HepG2 (cell line): ENCODE results near the gene CDCA4. TPM values are rescaled to one million over a fixed set of nuclear protein-coding genes. Genes with fewer than 3 reads are reported as not detected.

ENCODE experiments used
- ATAC-seq: fragments of 200-7000 bp; cut with Tn5 transposase; 3 replicates; pipeline ENCODE4 v1.9.1; 2020; ENCODE audit warnings: mild to moderate bottlenecking, moderate library complexity
- BruUV-seq: library from RNA; stranded (reverse); fragments of 400-500 nt; replicated peaks from 2 replicates; lab custom pipeline; 2021; lab: Mats Ljungman, UMichigan
- CTCF ChIA-PET: fragments of 300-600 bp; formaldehyde crosslinking; extraction: SDS; loops from one replicate; lab custom pipeline; 2021; ENCODE audit warnings: low total read pairs, inconsistent platforms, low intra/inter-chr PET ratio; lab: Yijun Ruan, JAX
- POLR2A ChIA-PET: fragments of 350-600 bp; sonication (Branson Sonifier 250); formaldehyde crosslinking; loops from one replicate; lab custom pipeline; 2020; ENCODE audit warnings: antibody characterized with exemption, inconsistent platforms; lab: Yijun Ruan, JAX
- DNase-seq: peaks from one replicate; pipeline ENCODE4 v3.0.0-alpha.2; 2015; ENCODE audit warnings: low spot score
- FAIRE-seq: peaks from 3 replicates; lab custom pipeline; 2011; peaks lifted over from hg19 to GRCh38; lab: Jason Lieb, UNC
- H2AFZ ChIP-seq: one replicate; pipeline ENCODE4 v1.6.1; 2011; ENCODE audit warnings: low read length, inconsistent platforms
- H3K27ac ChIP-seq: fragments of 300-600 bp; 3 replicates; pipeline ENCODE4 v1.8.0; 2011; ENCODE audit warnings: mixed run types, mild to moderate bottlenecking, mixed read lengths, low read length, inconsistent platforms; ENCODE audit not compliant: insufficient read depth; ENCODE audit errors: extremely low read length
- H3K27me3 ChIP-seq, 2 experiments: fragments of 200-600 bp in 1 of 2; 2 replicates in 1 of 2; 3 replicates in 1 of 2; pipeline versions ENCODE4 v1.6.0 to v1.8.0; 2011; ENCODE audit warnings: low read length in 2 of 2, mild to moderate bottlenecking in 2 of 2, moderate library complexity in 2 of 2, inconsistent platforms in 1 of 2; ENCODE audit not compliant: insufficient read depth in 2 of 2, control insufficient read depth in 1 of 2
- H3K36me3 ChIP-seq, 2 experiments: fragments of 200-600 bp in 1 of 2; replicated peaks in 1 of 2; 2 replicates in 1 of 2; 3 replicates in 1 of 2; pipeline versions ENCODE4 v1.5.1 to v1.8.0; 2011; ENCODE audit warnings: low read length in 2 of 2, inconsistent platforms in 1 of 2; ENCODE audit not compliant: insufficient read depth in 2 of 2, control insufficient read depth in 1 of 2
- H3K4me1 ChIP-seq: 2 replicates; pipeline ENCODE4 v1.5.1; 2012; ENCODE audit warnings: low read length, inconsistent platforms; ENCODE audit not compliant: insufficient read depth
- H3K4me2 ChIP-seq: 2 replicates; pipeline ENCODE4 v1.6.0; 2011; ENCODE audit warnings: low read depth, low read length, inconsistent platforms
- H3K4me3 ChIP-seq, 3 experiments: fragments of 200-600 bp in 1 of 3; sonication (generic), shearing (Covaris generic) in 1 of 3; replicated peaks in 1 of 3; 2 replicates each; pipeline ENCODE4 v1.5.1; 2011 to 2016; ENCODE audit warnings: low read length in 3 of 3, inconsistent platforms in 2 of 3, low read depth in 2 of 3, mild to moderate bottlenecking in 2 of 3, control low read depth in 1 of 3, mixed read lengths in 1 of 3; ENCODE audit not compliant: insufficient read depth in 1 of 3
- H3K79me2 ChIP-seq: one replicate; pipeline ENCODE4 v1.6.1; 2011; ENCODE audit warnings: low read length, inconsistent platforms; ENCODE audit not compliant: insufficient read depth
- H3K9ac ChIP-seq: 2 replicates; pipeline ENCODE4 v1.6.0; 2011; ENCODE audit warnings: mild to moderate bottlenecking, low read depth, low read length, inconsistent platforms; ENCODE audit not compliant: insufficient read depth
- H3K9me3 ChIP-seq: 2 replicates; pipeline ENCODE4 v1.5.1; 2012; ENCODE audit warnings: mild to moderate bottlenecking, low read length
- H4K20me1 ChIP-seq: 2 replicates; pipeline ENCODE4 v1.6.0; 2011; ENCODE audit warnings: inconsistent platforms, mild to moderate bottlenecking, low read length, moderate library complexity; ENCODE audit not compliant: insufficient read depth
- ATF6 ChIP-seq: sonication (generic); formaldehyde crosslinking; conservative IDR thresholded peaks from 2 replicates; pipeline ENCODE4 v1.4.0; 2020; ENCODE audit warnings: missing genetic modification reagents
- BHLHE40 ChIP-seq: IDR thresholded peaks from 2 replicates; pipeline ENCODE4 v1.6.1; 2011; ENCODE audit warnings: low read length, improper control_type of control experiment
- DZIP1 ChIP-seq: sonication (generic); formaldehyde crosslinking; IDR thresholded peaks from 2 replicates; pipeline ENCODE4 v1.5.0; 2020; ENCODE audit warnings: mild to moderate bottlenecking, missing genetic modification reagents
- ETV5 ChIP-seq: IDR thresholded peaks from 2 replicates; pipeline ENCODE4 v1.6.1; 2018; ENCODE audit warnings: missing biosample characterization, missing genetic modification reagents, inconsistent platforms, borderline replicate concordance
- FOXO1 ChIP-seq: sonication (generic); formaldehyde crosslinking; IDR thresholded peaks from 2 replicates; pipeline ENCODE4 v1.4.0; 2020; ENCODE audit warnings: missing genetic modification reagents
- ISL2 ChIP-seq: sonication (generic); formaldehyde crosslinking; IDR thresholded peaks from 2 replicates; pipeline ENCODE4 v1.5.0; 2020; ENCODE audit warnings: missing genetic modification reagents
- NCOR1 ChIP-seq: fragments of 200-600 bp; sonication (generic); IDR thresholded peaks from 2 replicates; pipeline ENCODE4 v1.7.0; 2017; ENCODE audit warnings: antibody characterized with exemption, low read length, borderline replicate concordance
- NFKB2 ChIP-seq: sonication (generic); formaldehyde crosslinking; IDR thresholded peaks from 2 replicates; pipeline ENCODE4 v1.4.0; 2020; ENCODE audit warnings: missing genetic modification reagents, borderline replicate concordance
- SALL1 ChIP-seq: sonication (generic); formaldehyde crosslinking; IDR thresholded peaks from 2 replicates; pipeline ENCODE4 v1.8.0; 2022; ENCODE audit warnings: mild to moderate bottlenecking, missing genetic modification reagents
- SIN3B ChIP-seq: fragments of 150-350 bp; IDR thresholded peaks from 2 replicates; pipeline ENCODE4 v1.6.1; 2014; ENCODE audit warnings: low read length
- TEAD2 ChIP-seq: sonication (generic); formaldehyde crosslinking; IDR thresholded peaks from 2 replicates; pipeline ENCODE4 v1.9.0; 2021; ENCODE audit warnings: missing genetic modification reagents
- ZFP82 ChIP-seq: sonication (generic); formaldehyde crosslinking; IDR thresholded peaks from 2 replicates; pipeline ENCODE4 v1.5.1; 2020; ENCODE audit warnings: mild to moderate bottlenecking, missing genetic modification reagents, borderline replicate concordance
- ZNF20 ChIP-seq: sonication (generic); formaldehyde crosslinking; IDR thresholded peaks from 2 replicates; pipeline ENCODE4 v1.4.0; 2020; ENCODE audit warnings: mild to moderate bottlenecking, moderate library complexity, missing genetic modification reagents
- ZNF331 ChIP-seq: sonication (generic); formaldehyde crosslinking; IDR thresholded peaks from 2 replicates; pipeline ENCODE4 v1.4.0; 2020; ENCODE audit warnings: missing genetic modification reagents
- ZNF432 ChIP-seq: sonication (generic); formaldehyde crosslinking; IDR thresholded peaks from 2 replicates; pipeline ENCODE4 v1.5.0; 2020; ENCODE audit warnings: missing genetic modification reagents, mild to moderate bottlenecking, borderline replicate concordance
- ZSCAN21 ChIP-seq: sonication (generic); formaldehyde crosslinking; IDR thresholded peaks from 2 replicates; pipeline ENCODE4 v1.8.0; 2022; ENCODE audit warnings: mild to moderate bottlenecking, missing genetic modification reagents, moderate library complexity, borderline replicate concordance
- ZSCAN25 ChIP-seq: sonication (generic); formaldehyde crosslinking; IDR thresholded peaks from 2 replicates; pipeline ENCODE4 v1.8.0; 2022; ENCODE audit warnings: mild to moderate bottlenecking, missing genetic modification reagents
- whole genome bisulfite sequencing: methylation state at CpG from one replicate; pipeline ENCODE4 v1.1.6; 2017; ENCODE audit warnings: low lambda C conversion rate; 5-methylcytosine and 5-hydroxymethylcytosine counted together
- in situ Hi-C: cut with HindIII; loops from 2 replicates; pipeline ENCODE4 v1.10.0; 2017; ENCODE audit warnings: low pct_unique_long_range_greater_than_20kb; ENCODE audit not compliant: extremely low pct_ligation_motif_present
- intact Hi-C: fragments of 100-400 bp; cut with micrococcal nuclease; formaldehyde crosslinking; loops from one replicate; pipeline ENCODE4 v1.10.0; 2022; ENCODE audit not compliant: unreplicated experiment
- polyA plus RNA-seq, 8 experiments: library from polyadenylated mRNA; depleted of rRNA in 3 of 8; stranded (reverse) in 7 of 8; unstranded in 1 of 8; fragments of >200 nt; fragmentation: Illumina TruSeq in 4 of 8; extraction: Trizol in 4 of 8; gene quantifications; 2 replicates each; pipeline versions ENCODE4 v1.2.1 to v1.2.3, GENCODE V29; 2011 to 2016; ENCODE audit warnings: low read depth in 4 of 8, missing spikeins in 1 of 8, mixed read lengths in 1 of 8; ENCODE audit not compliant: insufficient read depth in 1 of 8
- total RNA-seq, 5 experiments: library from RNA; depleted of rRNA; stranded (reverse); fragments of >200 nt; fragmentation: Illumina TruSeq; extraction: Trizol; gene quantifications; 2 replicates each; pipeline ENCODE4 v1.2.3, GENCODE V29; 2016; ENCODE audit warnings: low read depth in 1 of 5
- TF ChIP-seq, protein P1 (sequence below): IDR thresholded peaks from 2 replicates; pipeline ENCODE4 v1.6.1; 2016; ENCODE audit warnings: control low read depth

The CDCA4 gene
- total and polyA plus RNA-seq, 2 of the 13 experiments (the other 11 are each of a cell fraction or from before 2014, with no cell fraction given): 19.7 to 43.1 TPM

DNA sequence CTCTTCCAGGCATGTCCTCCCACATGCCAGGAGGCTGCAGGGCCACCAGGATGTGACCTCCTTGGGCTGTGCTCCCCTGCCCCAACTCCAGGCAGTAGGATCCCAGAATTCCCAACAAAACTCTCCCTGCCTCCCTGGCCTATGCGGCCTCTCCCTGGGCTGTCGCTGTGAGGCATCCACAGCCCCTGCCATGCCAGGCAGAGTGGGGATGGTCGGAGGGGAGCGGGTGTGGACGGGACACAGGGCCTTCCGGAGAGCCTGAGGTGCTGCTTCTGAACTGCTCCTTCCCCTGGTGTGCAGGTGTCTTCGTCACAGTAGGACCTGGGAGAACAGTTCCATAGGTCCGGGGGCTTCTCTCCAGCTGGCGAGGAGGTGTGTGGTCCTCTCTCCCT lies 26.0 kb upstream of the CDCA4 start (continued):
- TF ChIP-seq DZIP1 (CRISPR knock-in tag) (no peak), ZNF20 (no peak), ZFP82 (CRISPR knock-in tag) (no peak), FOXO1 (CRISPR knock-in tag) (no peak)
- TF ChIP-seq, protein P1, sequence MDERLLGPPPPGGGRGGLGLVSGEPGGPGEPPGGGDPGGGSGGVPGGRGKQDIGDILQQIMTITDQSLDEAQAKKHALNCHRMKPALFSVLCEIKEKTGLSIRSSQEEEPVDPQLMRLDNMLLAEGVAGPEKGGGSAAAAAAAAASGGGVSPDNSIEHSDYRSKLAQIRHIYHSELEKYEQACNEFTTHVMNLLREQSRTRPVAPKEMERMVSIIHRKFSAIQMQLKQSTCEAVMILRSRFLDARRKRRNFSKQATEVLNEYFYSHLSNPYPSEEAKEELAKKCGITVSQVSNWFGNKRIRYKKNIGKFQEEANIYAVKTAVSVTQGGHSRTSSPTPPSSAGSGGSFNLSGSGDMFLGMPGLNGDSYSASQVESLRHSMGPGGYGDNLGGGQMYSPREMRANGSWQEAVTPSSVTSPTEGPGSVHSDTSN: no peak

DNA sequence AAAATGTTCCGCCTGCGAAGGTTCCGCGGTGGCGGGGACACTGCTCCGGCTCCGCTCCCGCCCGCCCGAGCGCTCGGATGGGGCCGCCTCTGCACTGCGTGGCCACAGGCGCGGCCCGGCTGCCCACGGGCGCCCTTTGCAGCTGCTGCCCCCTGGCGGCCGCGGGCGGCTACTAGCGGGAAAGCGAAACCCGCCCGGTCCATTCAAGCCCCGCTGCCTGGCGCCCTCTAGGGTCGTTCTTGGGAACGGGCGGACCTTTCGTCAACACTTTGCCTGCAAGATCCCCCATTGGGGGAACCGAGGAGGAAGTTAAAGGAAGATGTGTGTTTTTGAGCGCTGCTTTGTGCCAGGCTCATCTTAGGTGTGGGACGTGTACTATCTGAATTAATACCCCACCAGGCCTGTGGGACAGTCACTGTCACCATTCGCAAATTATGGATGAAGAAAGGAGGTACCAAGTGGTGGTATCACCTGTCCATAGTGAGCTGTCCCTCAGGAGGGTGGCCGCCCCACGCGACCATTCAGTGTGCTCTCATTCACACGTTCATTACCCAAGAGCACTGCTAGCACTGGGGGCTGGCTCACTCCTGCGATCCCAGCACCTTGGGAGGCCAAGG lies 24.9 kb upstream of the CDCA4 start:
- Histone ChIP-seq H3K27me3 (peaks cover 1 to 38% of the 10 kb centered on the region in 2 experiments; a peak in 4 of 5 replicates), H3K27ac (no peak overlapping the region), H3K36me3 (no peaks in the 10 kb centered on the region), H3K79me2 (no peaks in the 10 kb centered on the region), H3K4me3 (peak overlapping the region in 1 of 3 experiments; percentile 37; a peak in 1 of 6 replicates), H3K4me1 (peaks cover 12% of the 10 kb centered on the region), H2AFZ (no peak overlapping the region), H3K9ac (no peak overlapping the region), H3K4me2 (peak overlapping the region; percentile 44), H4K20me1 (no peaks in the 10 kb centered on the region), H3K9me3 (no peaks in the 10 kb centered on the region)
- ChIA-PET CTCF (interaction anchor here (0.9 to 4.5 kb wide), 11 partner anchors 24 to 151 kb away, joined by 3 to 146 read pairs (median 5); partner anchors contain the start of genes AHNAK2 and CDCA4), POLR2A (interaction anchor here (0.9 to 2.2 kb wide), 2 partner anchors 25 to 73 kb away, joined by 3 to 7 read pairs; partner anchors contain the start of gene CDCA4)
- FAIRE-seq: peak; percentile 56
- in situ Hi-C loops (loop anchor here (5.0 kb wide), 1 partner anchor 74 kb away; no protein-coding TSS in a partner anchor), intact Hi-C loops (loop anchor here (1.0 to 2.0 kb wide), 2 partner anchors 25 to 70 kb away; partner anchors contain the start of gene CDCA4)
- WGBS: 2% methylated on average over 10 of the region's 42 CpGs
- DNase-seq: peak; percentile 58
- BruUV-seq: no TSS peak
- peak; percentile 81 for ATAC-seq
- TF ChIP-seq ZSCAN21 (CRISPR knock-in tag) (peak; percentile 74; the same call in 1 of the 2 replicates), TEAD2 (CRISPR knock-in tag) (no peak), SALL1 (CRISPR knock-in tag) (peak; percentile 68; the same call in 1 of the 2 replicates), ZSCAN25 (CRISPR knock-in tag) (no peak; the same call in 1 of the 2 replicates), ETV5 (0 out of 2 replicates have a peak, but pooled peaks have one; percentile 13), ZNF331 (CRISPR knock-in tag) (peak; percentile 44; the same call in 1 of the 2 replicates), ATF6 (no peak), SIN3B (no peak), NCOR1 (no peak), ZNF432 (CRISPR knock-in tag) (no peak), BHLHE40 (peak; percentile 42), ISL2 (CRISPR knock-in tag) (0 out of 2 replicates have a peak, but pooled peaks have one; percentile 43), NFKB2 (CRISPR knock-in tag) (peak; percentile 55; the same call in 1 of the 2 replicates)
